Activated naive CD4-positive, alpha-beta T cell treated with Interleukin-2 at 50 U/mL for 16 hours (primary cell): ENCODE results near the gene GALNS.
A peak's percentile ranks its signal among the peaks of the same experiment; 100 is the strongest.

Source experiments
- DNase-seq: peaks from one replicate; pipeline ENCODE4 v3.0.0-alpha.2; 2020

Gene GALNS

GRCh38 chr16:88874938-88875599 lies 18.3 kb upstream of the GALNS start:
- no peak for DNase-seq

GRCh38 chr16:88872650-88873331 lies 16.0 kb upstream of the GALNS start:
- DNase-seq: no peak

GRCh38 chr16:88871730-88872416 lies 15.1 kb upstream of the GALNS start:
- no peak for DNase-seq

GRCh38 chr16:88871349-88871702 lies 14.6 kb upstream of the GALNS start:
- DNase-seq: no peak

- DNase-seq: no peak
These were observed 14.0 kb upstream of the GALNS start for GRCh38 chr16:88870608-88871348.

- no peak for DNase-seq
These were observed 12.9 kb upstream of the GALNS start for GRCh38 chr16:88869673-88869980.

GRCh38 chr16:88868974-88869672 lies 12.4 kb upstream of the GALNS start:
- no peak for DNase-seq

GRCh38 chr16:88867581-88868246 lies 11.0 kb upstream of the GALNS start:
- DNase-seq: no peak

- no peak for DNase-seq
These were observed 9.6 kb upstream of the GALNS start, which contains the start of gene PABPN1L for GRCh38 chr16:88866151-88866920. Gene PABPN1L, minus strand, starts transcription at chr16:88866660. Its CDS starts 54 bp downstream, at chr16:88866606.

- no peak for DNase-seq
These were observed 9.0 kb upstream of the GALNS start for GRCh38 chr16:88865742-88866141.

- DNase-seq: no peak
These were observed 8.6 kb upstream of the GALNS start for GRCh38 chr16:88865310-88865709.

GRCh38 chr16:88864521-88864920 lies 7.8 kb upstream of the GALNS start:
- DNase-seq: no peak

GRCh38 chr16:88864099-88864498 lies 7.4 kb upstream of the GALNS start:
- no peak for DNase-seq

- no peak for DNase-seq
These were observed 6.7 kb upstream of the GALNS start for GRCh38 chr16:88863426-88863825.

GRCh38 chr16:88862968-88863367 lies 6.2 kb upstream of the GALNS start:
- no peak for DNase-seq

- no peak for DNase-seq
These were observed 4.6 kb upstream of the GALNS start for GRCh38 chr16:88861359-88861758.

GRCh38 chr16:88859381-88860091 lies 2.8 kb upstream of the GALNS start:
- DNase-seq: no peak

- DNase-seq: peak; percentile 80
These were observed 1.1 kb upstream of the GALNS start for GRCh38 chr16:88857728-88858339.

- DNase-seq: no peak
These were observed 472 bp downstream of the GALNS start for GRCh38 chr16:88856122-88856827.

- no peak for DNase-seq
These were observed 1.0 kb downstream of the GALNS start for GRCh38 chr16:88855736-88856121.
